OCI-LY3 (cell line): ENCODE data around the gene PPP1R9A.

Experiments used
- CTCF ChIP-seq: fragments of 200-600, 300-600 bp; sonication (generic); IDR thresholded peaks from 2 replicates; pipeline ENCODE4 v1.5.1; 2014; ENCODE audit warnings: antibody characterized with exemption, low read length, low read depth
- EZH2phosphoT487 ChIP-seq: fragments of 200-600 bp; shearing (Covaris generic); IDR thresholded peaks from 2 replicates; pipeline ENCODE4 v1.6.1; 2018; ENCODE audit warnings: antibody characterized with exemption, mixed run types, low read depth

GRCh38 chr7:95141755-95142154 lies 234.4 kb downstream of the PPP1R9A start:
- TF ChIP-seq CTCF: no peak
- TF ChIP-seq EZH2phosphoT487: no peak
